GM12865 (cell line): ENCODE results near the gene RBFOX1.

Source experiments
- DNase-seq: peaks from one replicate; pipeline ENCODE4 v3.0.0; 2010; ENCODE audit warnings: low read depth
- H3K4me3 ChIP-seq: 2 replicates; pipeline ENCODE4 v1.5.1; 2011; ENCODE audit warnings: mild to moderate bottlenecking, low read depth, low read length, control low read depth
- TF ChIP-seq, protein P1 (sequence below): IDR thresholded peaks from 2 replicates; pipeline ENCODE4 v1.5.1; 2011; ENCODE audit warnings: low read length, control low read depth, low read depth, inconsistent platforms; ENCODE audit not compliant: insufficient read depth; ENCODE audit errors: missing control alignments

The RBFOX1 gene

DNA sequence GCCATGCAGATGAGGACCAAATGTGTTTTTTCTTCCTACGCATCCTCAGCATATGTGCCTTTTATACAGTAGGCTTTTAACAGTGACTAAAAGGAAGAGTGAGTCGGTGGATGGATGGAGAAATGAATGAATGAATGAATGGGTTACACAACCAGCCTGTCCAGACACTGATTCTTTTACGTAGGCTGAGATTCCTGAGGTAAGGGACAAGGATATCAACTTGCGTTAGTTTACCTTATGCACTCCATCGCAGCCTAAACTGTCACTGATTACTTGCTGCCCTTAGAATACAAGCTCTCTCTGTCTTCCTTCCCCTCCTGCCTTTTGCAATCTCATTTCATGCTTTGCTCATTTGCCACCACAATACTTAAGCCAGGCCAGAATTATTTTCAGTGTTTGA is 59.0 kb downstream of the RBFOX1 start:
- no peak for DNase-seq
- TF ChIP-seq, protein P1, sequence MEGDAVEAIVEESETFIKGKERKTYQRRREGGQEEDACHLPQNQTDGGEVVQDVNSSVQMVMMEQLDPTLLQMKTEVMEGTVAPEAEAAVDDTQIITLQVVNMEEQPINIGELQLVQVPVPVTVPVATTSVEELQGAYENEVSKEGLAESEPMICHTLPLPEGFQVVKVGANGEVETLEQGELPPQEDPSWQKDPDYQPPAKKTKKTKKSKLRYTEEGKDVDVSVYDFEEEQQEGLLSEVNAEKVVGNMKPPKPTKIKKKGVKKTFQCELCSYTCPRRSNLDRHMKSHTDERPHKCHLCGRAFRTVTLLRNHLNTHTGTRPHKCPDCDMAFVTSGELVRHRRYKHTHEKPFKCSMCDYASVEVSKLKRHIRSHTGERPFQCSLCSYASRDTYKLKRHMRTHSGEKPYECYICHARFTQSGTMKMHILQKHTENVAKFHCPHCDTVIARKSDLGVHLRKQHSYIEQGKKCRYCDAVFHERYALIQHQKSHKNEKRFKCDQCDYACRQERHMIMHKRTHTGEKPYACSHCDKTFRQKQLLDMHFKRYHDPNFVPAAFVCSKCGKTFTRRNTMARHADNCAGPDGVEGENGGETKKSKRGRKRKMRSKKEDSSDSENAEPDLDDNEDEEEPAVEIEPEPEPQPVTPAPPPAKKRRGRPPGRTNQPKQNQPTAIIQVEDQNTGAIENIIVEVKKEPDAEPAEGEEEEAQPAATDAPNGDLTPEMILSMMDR = no peak
- H3K4me3 ChIP-seq = no peak overlapping the region

DNA sequence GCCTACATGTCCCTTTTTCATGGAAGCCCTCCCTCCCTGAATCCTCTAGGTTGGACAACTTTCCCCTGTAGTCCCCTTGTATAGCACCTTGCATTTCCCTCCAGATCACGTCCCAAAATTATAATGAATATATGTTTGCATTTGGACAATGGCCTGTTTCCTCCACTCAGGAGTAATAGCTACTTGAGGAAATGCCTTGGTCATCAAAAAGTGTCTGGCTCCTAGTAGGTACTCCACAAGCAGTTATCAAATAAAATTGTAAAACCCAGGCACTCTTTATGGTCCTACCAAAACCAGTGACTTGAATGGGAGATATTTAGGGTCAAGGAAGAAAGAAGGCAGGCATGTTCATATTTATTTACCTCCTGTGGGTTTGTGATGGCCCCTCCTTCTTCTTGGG is 59.6 kb downstream of the RBFOX1 start:
- TF ChIP-seq, protein P1 = no peak
- H3K4me3 ChIP-seq = no peak overlapping the region
- no peak for DNase-seq

DNA sequence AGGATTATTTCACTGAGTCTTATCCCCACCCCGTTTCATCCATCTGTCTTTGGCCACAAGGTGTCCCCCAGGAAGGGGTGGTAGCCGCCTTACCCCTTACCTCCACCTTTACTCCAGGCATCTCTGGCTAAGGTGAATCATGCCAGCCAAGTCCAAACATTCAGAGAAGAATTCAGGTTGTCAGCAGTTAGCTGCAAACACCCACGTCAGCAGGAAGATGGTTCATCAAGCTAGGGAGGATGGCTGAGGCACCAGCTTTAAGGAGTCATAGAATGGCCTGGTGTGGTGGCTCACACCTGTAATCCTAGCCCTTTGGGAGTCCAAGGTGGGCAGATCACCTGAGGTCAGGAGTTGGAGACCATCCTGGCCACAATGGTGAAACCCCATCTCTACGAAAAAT is 61.0 kb downstream of the RBFOX1 start:
- TF ChIP-seq, protein P1 = no peak
- DNase-seq = no peak
- H3K4me3 ChIP-seq = no peak overlapping the region

DNA sequence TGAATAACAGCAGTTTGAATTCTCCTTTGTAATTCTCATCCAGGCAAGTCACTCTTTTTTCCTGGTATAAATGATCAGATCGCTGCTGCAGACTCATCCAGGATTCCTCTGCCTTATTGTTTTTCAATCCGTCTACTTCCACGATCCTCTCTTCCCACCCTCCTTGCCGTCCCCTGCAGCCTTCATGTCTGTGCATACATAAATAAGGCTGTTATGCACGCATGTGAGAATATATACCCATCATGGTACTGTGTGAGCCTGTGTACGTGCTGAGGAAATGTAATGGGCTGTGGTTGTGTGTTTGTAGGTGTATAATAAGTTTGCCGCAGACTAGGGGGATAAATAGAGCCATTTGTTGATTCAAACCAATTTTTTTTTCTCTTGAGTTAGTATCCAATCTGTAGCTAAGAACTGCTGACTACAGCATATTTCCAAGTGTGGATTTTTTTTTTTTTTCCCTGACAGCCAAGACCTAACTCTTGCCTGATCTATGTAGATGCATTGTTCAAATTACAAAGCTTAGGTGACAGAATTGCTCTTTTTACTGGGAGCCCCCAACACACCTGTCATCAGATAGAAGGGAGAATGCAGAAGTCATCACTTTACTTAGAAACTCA is 62.2 kb downstream of the RBFOX1 start:
- H3K4me3 ChIP-seq = no peak overlapping the region
- no peak for DNase-seq
- TF ChIP-seq, protein P1 = no peak

DNA sequence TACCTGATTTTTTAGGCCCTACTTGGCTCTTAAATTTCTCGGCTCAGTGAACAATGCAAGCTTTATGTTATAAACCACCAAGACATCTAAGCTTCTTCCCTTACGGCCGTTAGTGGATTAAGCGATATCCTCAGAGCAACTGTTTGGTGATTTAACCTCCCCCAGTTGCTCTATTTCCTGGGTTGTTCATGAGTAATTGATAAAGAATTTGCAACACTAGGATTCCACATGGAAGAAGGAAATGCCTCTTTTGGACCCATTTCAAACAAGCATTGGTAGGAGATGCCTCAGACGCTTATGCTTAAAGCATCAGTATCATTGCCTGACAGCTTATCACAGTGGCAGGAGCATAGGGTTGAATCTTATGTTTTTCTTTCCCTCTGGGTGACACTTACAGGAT is 65.3 kb downstream of the RBFOX1 start:
- TF ChIP-seq, protein P1 = no peak
- no peak for DNase-seq
- no peak overlapping the region for H3K4me3 ChIP-seq

DNA sequence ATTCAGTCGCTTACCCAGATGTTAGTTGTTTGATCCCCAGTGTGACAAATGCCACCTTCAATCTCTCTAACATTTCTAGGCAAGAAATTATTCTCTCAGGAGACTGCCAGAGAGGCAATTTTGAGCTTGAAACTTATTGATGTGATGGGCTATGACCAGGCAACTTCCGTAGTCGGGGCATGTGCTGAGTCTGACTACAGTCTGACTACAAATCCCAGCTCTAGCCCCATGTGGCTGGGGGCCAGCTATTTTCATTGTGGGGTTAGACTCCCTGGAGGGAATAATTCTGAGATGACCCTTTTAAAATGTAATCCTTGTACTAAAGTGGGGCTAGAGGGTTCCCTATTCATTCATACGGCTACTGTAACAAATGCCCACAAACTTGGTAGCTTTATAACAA is 65.9 kb downstream of the RBFOX1 start:
- TF ChIP-seq, protein P1 = no peak
- no peak for DNase-seq
- no peak overlapping the region for H3K4me3 ChIP-seq

DNA sequence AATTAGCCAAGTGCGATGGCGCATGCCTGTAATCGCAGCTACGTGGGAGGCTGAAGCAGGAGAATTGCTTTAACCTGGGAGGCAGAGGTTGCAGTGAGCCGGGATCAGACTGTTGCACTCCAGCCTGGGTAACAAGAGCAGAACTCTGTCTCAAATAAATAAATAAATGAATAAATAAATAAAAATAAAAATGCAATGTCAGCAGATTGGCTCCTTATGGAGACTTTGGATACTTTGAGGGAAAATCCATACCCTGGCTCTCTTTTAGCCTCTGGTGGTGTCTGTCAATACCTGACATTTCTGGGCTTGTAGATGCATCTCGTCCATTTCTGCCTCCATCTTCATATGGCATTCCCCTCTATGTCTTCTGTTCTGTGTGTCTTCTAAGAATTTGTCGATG is 66.7 kb downstream of the RBFOX1 start:
- TF ChIP-seq, protein P1 = no peak
- no peak overlapping the region for H3K4me3 ChIP-seq
- no peak for DNase-seq
